Spleen (tissue), 10 donors: ENCODE results near the gene KIF16B. TPM values are rescaled to one million over a fixed set of nuclear protein-coding genes. Genes with fewer than 3 reads are reported as not detected.

Experiments used
- polyA plus RNA-seq, 3 donors: library from polyadenylated mRNA; stranded (reverse); fragments of 200-250 nt; gene quantifications; one replicate each; pipeline ENCODE4 v1.2.1, GENCODE V29; 2013
- total RNA-seq, 7 donors: library from RNA; depleted of rRNA in 3 of 7; stranded (reverse); fragments of >200 nt in 3 of 7; fragmentation: NEBNext Ultra II Directional in 4 of 7; extraction: Animal tissue kit (Norgen Biotek cat#: 25700) in 4 of 7; gene quantifications; one replicate each; pipeline versions ENCODE4 v1.1.0 to v1.2.1, GENCODE V29; 2016 to 2021
- donor health status: healthy with polysubstance abuse.
- donor health status: DM: no; HTN: no; CAD: no; lungs with moderate emphysema.
- donor health status: DM: no; HTN: no; CAD: no.
- donor health status: Bipolar disorder and iron deficiency.
- donor health status: healthy.
- donor health status: DM: no; HTN: no; CAD: no.
- donor health status: DM: yes; HTN: yes; CAD: no.

KIF16B gene
- total and polyA plus RNA-seq, 10 donors, result 3.0 to 30.1 (median 21.2) TPM

Other genes starting within 250 kb of the KIF16B start
- 10 to 100 TPM; 20.3 to 44.8 (median 38.6) TPM for gene SNRPB2, start 156.6 kb upstream of the KIF16B start, total RNA-seq
- 10 to 100 TPM; 51.0 to 68.8 (median 66.2) TPM for gene SNRPB2, start 156.6 kb upstream of the KIF16B start, polyA plus RNA-seq
- not detected for gene OTOR, start 174.9 kb upstream of the KIF16B start, total RNA-seq
- not detected for gene OTOR, start 174.9 kb upstream of the KIF16B start, polyA plus RNA-seq